Neural progenitor cell (in vitro differentiated cells): ENCODE data around the gene ZAR1L.
"Not testable (repeated sequence)": the region's sequence is repeated elsewhere in the genome, so short reads cannot be mapped to it uniquely, and the experiment has no call there.

Experiments used
- CTCF ChIP-seq: fragments of 200-600 bp; sonication (generic); IDR thresholded peaks from 2 replicates; pipeline ENCODE4 v1.5.1; 2017; ENCODE audit warnings: antibody characterized with exemption, mild to moderate bottlenecking
- EZH2 ChIP-seq: fragments of 200-600 bp; sonication (generic); IDR thresholded peaks from 2 replicates; pipeline ENCODE4 v1.6.1; 2017; ENCODE audit warnings: antibody characterized with exemption, mild to moderate bottlenecking, moderate library complexity
- EZH2phosphoT487 ChIP-seq: fragments of 200-600 bp; sonication (generic); IDR thresholded peaks from 2 replicates; pipeline ENCODE4 v1.6.1; 2017; ENCODE audit warnings: antibody characterized with exemption

- TF ChIP-seq CTCF, EZH2, EZH2phosphoT487: not testable (repeated sequence)
These were observed 40.8 kb upstream of the ZAR1L start for GRCh38 chr13:32355935-32356334.
